GM23338 (cell line): ENCODE results near the gene EFR3B. TPM values are rescaled to one million over a fixed set of nuclear protein-coding genes. Genes with fewer than 3 reads are reported as not detected.

Experiments used
- ATAC-seq: fragments of 200-7000 bp; cut with Tn5 transposase; 3 replicates; pipeline ENCODE4 v1.9.1; 2020
- DNase-seq: peaks from one replicate; pipeline ENCODE4 v3.0.0-alpha.2; 2015; ENCODE audit warnings: low spot score
- H2AFZ ChIP-seq: fragments of 200-600 bp; sonication (generic); 2 replicates; pipeline ENCODE4 v1.8.0; 2016; ENCODE audit warnings: antibody characterized with exemption, mild to moderate bottlenecking, moderate library complexity
- H3F3A ChIP-seq: fragments of 200-600 bp; sonication (generic); replicated peaks from 2 replicates; pipeline ENCODE4 v1.8.0; 2017; ENCODE audit warnings: antibody characterized with exemption, mixed run types, low read depth
- H3K27ac ChIP-seq: fragments of 200-600 bp; sonication (generic); 2 replicates; pipeline ENCODE4 v1.6.1; 2016; ENCODE audit warnings: low read depth
- H3K27me3 ChIP-seq: fragments of 200-600 bp; sonication (generic); 2 replicates; pipeline ENCODE4 v1.8.0; 2016; ENCODE audit warnings: mild to moderate bottlenecking, mixed run types, moderate library complexity; ENCODE audit not compliant: insufficient read depth
- H3K36me3 ChIP-seq: fragments of 200-600 bp; sonication (generic); 2 replicates; pipeline ENCODE4 v1.8.0; 2016; ENCODE audit warnings: mild to moderate bottlenecking; ENCODE audit not compliant: insufficient read depth
- H3K4me1 ChIP-seq: fragments of 200-600 bp; sonication (generic); 2 replicates; pipeline ENCODE4 v1.8.0; 2016; ENCODE audit warnings: mild to moderate bottlenecking, moderate library complexity; ENCODE audit not compliant: insufficient read depth
- H3K4me2 ChIP-seq: fragments of 200-600 bp; sonication (generic); 2 replicates; pipeline ENCODE4 v1.7.1; 2017; ENCODE audit warnings: mixed run types
- H3K4me3 ChIP-seq: fragments of 200-600 bp; sonication (generic); 2 replicates; pipeline ENCODE4 v1.6.1; 2016; ENCODE audit warnings: mixed run types
- H3K79me2 ChIP-seq: fragments of 200-600 bp; sonication (generic); replicated peaks from 2 replicates; pipeline ENCODE4 v1.8.0; 2017; ENCODE audit warnings: mild to moderate bottlenecking; ENCODE audit not compliant: insufficient read depth
- H3K9me2 ChIP-seq: fragments of 200-600 bp; sonication (generic); 2 replicates; pipeline ENCODE4 v1.8.0; 2017; ENCODE audit not compliant: insufficient read depth
- H4K20me1 ChIP-seq: fragments of 200-600 bp; sonication (generic); replicated peaks from 2 replicates; pipeline ENCODE4 v1.8.0; 2017; ENCODE audit warnings: mild to moderate bottlenecking; ENCODE audit not compliant: insufficient read depth
- H3K27ac Mint-ChIP-seq: 2 replicates; pipeline ENCODE4 v1.8.0; 2020; ENCODE audit warnings: inconsistent platforms, mild to moderate bottlenecking, moderate library complexity, mixed read lengths
- H3K27me3 Mint-ChIP-seq: 3 replicates; pipeline ENCODE4 v1.8.0; 2022; ENCODE audit warnings: low read depth, mild to moderate bottlenecking, moderate library complexity, mixed read lengths, inconsistent platforms; ENCODE audit not compliant: insufficient read depth, poor library complexity
- H3K36me3 Mint-ChIP-seq: 3 replicates; pipeline ENCODE4 v1.8.0; 2021; ENCODE audit warnings: low read depth, mild to moderate bottlenecking, inconsistent platforms, moderate library complexity, mixed read lengths
- H3K4me1 Mint-ChIP-seq: 3 replicates; pipeline ENCODE4 v1.8.0; 2020; ENCODE audit warnings: mild to moderate bottlenecking, inconsistent platforms, mixed read lengths
- H3K4me3 Mint-ChIP-seq: 3 replicates; pipeline ENCODE4 v1.8.0; 2021; ENCODE audit warnings: moderate library complexity, mild to moderate bottlenecking, inconsistent platforms, mixed read lengths
- H3K9me3 Mint-ChIP-seq: 3 replicates; pipeline ENCODE4 v1.8.0; 2020; ENCODE audit warnings: moderate library complexity, mild to moderate bottlenecking, inconsistent platforms, mixed read lengths
- CREB1 ChIP-seq: fragments of 250-450 bp; sonication (Bioruptor Pico); IDR thresholded peaks from 2 replicates; pipeline ENCODE4 v1.5.0; 2020; ENCODE audit warnings: low read depth, mild to moderate bottlenecking, moderate library complexity
- EZH2 ChIP-seq: fragments of 200-600 bp; sonication (generic); IDR thresholded peaks from one replicate; pipeline ENCODE4 v1.8.0; 2017; ENCODE audit warnings: antibody characterized with exemption, mild to moderate bottlenecking, low read depth; ENCODE audit not compliant: unreplicated experiment
- EZH2phosphoT487 ChIP-seq: fragments of 200-600 bp; sonication (generic); IDR thresholded peaks from one replicate; pipeline ENCODE4 v1.8.1; 2018; ENCODE audit warnings: antibody characterized with exemption; ENCODE audit not compliant: unreplicated experiment
- JUNB ChIP-seq: IDR thresholded peaks from one replicate; pipeline ENCODE4 v1.6.1; 2016; ENCODE audit warnings: antibody characterized with exemption; ENCODE audit not compliant: unreplicated experiment
- NANOG ChIP-seq: IDR thresholded peaks from 2 replicates; pipeline ENCODE4 v1.6.1; 2016; ENCODE audit warnings: antibody characterized with exemption, borderline replicate concordance
- POLR2AphosphoS5 ChIP-seq: IDR thresholded peaks from 2 replicates; pipeline ENCODE4 v1.6.1; 2016; ENCODE audit warnings: antibody characterized with exemption, low read depth
- STAT1 ChIP-seq: IDR thresholded peaks from one replicate; pipeline ENCODE4 v1.6.1; 2016; ENCODE audit warnings: antibody characterized with exemption; ENCODE audit not compliant: unreplicated experiment
- ZNF114 ChIP-seq: fragments of 250-450 bp; sonication (Bioruptor Pico); IDR thresholded peaks from 2 replicates; pipeline ENCODE4 v1.5.0; 2020; ENCODE audit warnings: mild to moderate bottlenecking, moderate library complexity
- ZNF331 ChIP-seq: fragments of 250-450 bp; sonication (Bioruptor Pico); IDR thresholded peaks from 2 replicates; pipeline ENCODE4 v1.5.0; 2020; ENCODE audit warnings: low read depth, mild to moderate bottlenecking, moderate library complexity
- polyA plus RNA-seq: library from polyadenylated mRNA; unstranded; fragments of >200 nt; fragmentation: Nextera tagmentation; extraction: Ambion mirVana; gene quantifications from 2 replicates; pipeline ENCODE4 v1.2.1, GENCODE V29; 2016
- total RNA-seq: library from RNA; depleted of rRNA; stranded (reverse); fragments of >200 nt; shearing (Covaris generic); gene quantifications from 2 replicates; pipeline ENCODE4 v1.2.3, GENCODE V29; 2014
- TF ChIP-seq, protein P1 (sequence below): IDR thresholded peaks from 2 replicates; pipeline ENCODE4 v1.6.1; 2016; ENCODE audit warnings: antibody characterized with exemption
- TF ChIP-seq, protein P2 (sequence below), 2 experiments: fragments of 200-600 bp in 1 of 2; sonication (generic) in 1 of 2; conservative IDR thresholded peaks; 2 replicates each; pipeline versions ENCODE4 v1.5.1 to v1.6.1; 2016 to 2017; ENCODE audit warnings: antibody characterized with exemption in 2 of 2, low read depth in 2 of 2, mild to moderate bottlenecking in 2 of 2, moderate library complexity in 1 of 2
- TF ChIP-seq, protein P3 (sequence below): fragments of 250-450 bp; sonication (Bioruptor Pico); IDR thresholded peaks from 2 replicates; pipeline ENCODE4 v1.5.0; 2020; ENCODE audit warnings: mild to moderate bottlenecking, moderate library complexity
- TF ChIP-seq, protein P4 (sequence below): IDR thresholded peaks from one replicate; pipeline ENCODE4 v1.6.1; 2018; ENCODE audit warnings: antibody characterized with exemption; ENCODE audit not compliant: unreplicated experiment

EFR3B gene
- total and polyA plus RNA-seq, 2 experiments from 2014 or later = 3.3 to 10.7 TPM

DNA sequence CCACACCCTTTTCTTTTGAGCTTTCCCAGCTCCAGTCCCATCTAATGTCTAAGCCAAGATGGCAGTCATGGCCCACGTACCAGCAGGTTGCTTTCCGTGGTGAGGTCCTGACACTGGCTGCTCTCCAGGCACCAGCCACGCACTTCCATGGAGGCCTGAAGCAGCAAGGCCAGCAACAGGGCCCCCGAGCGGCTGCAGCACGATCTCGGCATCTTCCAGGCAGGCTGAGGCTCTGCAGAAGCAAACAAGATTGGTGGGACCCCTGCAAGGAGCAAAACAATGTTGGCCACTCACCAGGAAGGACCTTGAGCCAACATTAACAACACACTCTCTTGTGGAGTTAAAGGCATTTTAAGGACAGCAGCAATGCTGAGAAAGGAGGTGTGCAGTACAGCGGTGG lies 122.7 kb downstream of the EFR3B start:
- Histone ChIP-seq H4K20me1 (no peaks in the 10 kb centered on the region), H3K9me2 (no peaks in the 10 kb centered on the region), H3K79me2 (no peaks in the 10 kb centered on the region), H3F3A (0 out of 2 replicates have a peak, but pooled peaks cover 4% of the 10 kb centered on the region), H3K4me3 (no peak overlapping the region), H3K4me1 (peaks cover 16% of the 10 kb centered on the region), H3K27me3 (peaks cover 46% of the 10 kb centered on the region), H3K4me2 (no peak overlapping the region), H3K36me3 (no peaks in the 10 kb centered on the region), H3K27ac (no peak overlapping the region), H2AFZ (no peak overlapping the region)
- Mint-ChIP-seq H3K27me3 (peaks cover 39% of the 10 kb centered on the region), H3K4me3 (no peak overlapping the region), H3K27ac (no peak overlapping the region), H3K36me3 (no peaks in the 10 kb centered on the region; the same call in 2 of the 3 replicates), H3K4me1 (peaks cover 20% of the 10 kb centered on the region), H3K9me3 (no peaks in the 10 kb centered on the region)
- TF ChIP-seq POLR2AphosphoS5 (no peak), EZH2phosphoT487 (no peak), EZH2 (no peak), CREB1 (CRISPR knock-in tag) (no peak), STAT1 (no peak), ZNF114 (CRISPR knock-in tag) (no peak), JUNB (no peak), NANOG (no peak), ZNF331 (no peak)
- TF ChIP-seq, protein P1, sequence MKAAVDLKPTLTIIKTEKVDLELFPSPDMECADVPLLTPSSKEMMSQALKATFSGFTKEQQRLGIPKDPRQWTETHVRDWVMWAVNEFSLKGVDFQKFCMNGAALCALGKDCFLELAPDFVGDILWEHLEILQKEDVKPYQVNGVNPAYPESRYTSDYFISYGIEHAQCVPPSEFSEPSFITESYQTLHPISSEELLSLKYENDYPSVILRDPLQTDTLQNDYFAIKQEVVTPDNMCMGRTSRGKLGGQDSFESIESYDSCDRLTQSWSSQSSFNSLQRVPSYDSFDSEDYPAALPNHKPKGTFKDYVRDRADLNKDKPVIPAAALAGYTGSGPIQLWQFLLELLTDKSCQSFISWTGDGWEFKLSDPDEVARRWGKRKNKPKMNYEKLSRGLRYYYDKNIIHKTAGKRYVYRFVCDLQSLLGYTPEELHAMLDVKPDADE = no peak
- TF ChIP-seq, protein P2, sequence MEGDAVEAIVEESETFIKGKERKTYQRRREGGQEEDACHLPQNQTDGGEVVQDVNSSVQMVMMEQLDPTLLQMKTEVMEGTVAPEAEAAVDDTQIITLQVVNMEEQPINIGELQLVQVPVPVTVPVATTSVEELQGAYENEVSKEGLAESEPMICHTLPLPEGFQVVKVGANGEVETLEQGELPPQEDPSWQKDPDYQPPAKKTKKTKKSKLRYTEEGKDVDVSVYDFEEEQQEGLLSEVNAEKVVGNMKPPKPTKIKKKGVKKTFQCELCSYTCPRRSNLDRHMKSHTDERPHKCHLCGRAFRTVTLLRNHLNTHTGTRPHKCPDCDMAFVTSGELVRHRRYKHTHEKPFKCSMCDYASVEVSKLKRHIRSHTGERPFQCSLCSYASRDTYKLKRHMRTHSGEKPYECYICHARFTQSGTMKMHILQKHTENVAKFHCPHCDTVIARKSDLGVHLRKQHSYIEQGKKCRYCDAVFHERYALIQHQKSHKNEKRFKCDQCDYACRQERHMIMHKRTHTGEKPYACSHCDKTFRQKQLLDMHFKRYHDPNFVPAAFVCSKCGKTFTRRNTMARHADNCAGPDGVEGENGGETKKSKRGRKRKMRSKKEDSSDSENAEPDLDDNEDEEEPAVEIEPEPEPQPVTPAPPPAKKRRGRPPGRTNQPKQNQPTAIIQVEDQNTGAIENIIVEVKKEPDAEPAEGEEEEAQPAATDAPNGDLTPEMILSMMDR (conservative IDR thresholded peaks at IDR 0.05; ENCODE audit: low read depth in 2 of 2) = no peak
- TF ChIP-seq, protein P3, sequence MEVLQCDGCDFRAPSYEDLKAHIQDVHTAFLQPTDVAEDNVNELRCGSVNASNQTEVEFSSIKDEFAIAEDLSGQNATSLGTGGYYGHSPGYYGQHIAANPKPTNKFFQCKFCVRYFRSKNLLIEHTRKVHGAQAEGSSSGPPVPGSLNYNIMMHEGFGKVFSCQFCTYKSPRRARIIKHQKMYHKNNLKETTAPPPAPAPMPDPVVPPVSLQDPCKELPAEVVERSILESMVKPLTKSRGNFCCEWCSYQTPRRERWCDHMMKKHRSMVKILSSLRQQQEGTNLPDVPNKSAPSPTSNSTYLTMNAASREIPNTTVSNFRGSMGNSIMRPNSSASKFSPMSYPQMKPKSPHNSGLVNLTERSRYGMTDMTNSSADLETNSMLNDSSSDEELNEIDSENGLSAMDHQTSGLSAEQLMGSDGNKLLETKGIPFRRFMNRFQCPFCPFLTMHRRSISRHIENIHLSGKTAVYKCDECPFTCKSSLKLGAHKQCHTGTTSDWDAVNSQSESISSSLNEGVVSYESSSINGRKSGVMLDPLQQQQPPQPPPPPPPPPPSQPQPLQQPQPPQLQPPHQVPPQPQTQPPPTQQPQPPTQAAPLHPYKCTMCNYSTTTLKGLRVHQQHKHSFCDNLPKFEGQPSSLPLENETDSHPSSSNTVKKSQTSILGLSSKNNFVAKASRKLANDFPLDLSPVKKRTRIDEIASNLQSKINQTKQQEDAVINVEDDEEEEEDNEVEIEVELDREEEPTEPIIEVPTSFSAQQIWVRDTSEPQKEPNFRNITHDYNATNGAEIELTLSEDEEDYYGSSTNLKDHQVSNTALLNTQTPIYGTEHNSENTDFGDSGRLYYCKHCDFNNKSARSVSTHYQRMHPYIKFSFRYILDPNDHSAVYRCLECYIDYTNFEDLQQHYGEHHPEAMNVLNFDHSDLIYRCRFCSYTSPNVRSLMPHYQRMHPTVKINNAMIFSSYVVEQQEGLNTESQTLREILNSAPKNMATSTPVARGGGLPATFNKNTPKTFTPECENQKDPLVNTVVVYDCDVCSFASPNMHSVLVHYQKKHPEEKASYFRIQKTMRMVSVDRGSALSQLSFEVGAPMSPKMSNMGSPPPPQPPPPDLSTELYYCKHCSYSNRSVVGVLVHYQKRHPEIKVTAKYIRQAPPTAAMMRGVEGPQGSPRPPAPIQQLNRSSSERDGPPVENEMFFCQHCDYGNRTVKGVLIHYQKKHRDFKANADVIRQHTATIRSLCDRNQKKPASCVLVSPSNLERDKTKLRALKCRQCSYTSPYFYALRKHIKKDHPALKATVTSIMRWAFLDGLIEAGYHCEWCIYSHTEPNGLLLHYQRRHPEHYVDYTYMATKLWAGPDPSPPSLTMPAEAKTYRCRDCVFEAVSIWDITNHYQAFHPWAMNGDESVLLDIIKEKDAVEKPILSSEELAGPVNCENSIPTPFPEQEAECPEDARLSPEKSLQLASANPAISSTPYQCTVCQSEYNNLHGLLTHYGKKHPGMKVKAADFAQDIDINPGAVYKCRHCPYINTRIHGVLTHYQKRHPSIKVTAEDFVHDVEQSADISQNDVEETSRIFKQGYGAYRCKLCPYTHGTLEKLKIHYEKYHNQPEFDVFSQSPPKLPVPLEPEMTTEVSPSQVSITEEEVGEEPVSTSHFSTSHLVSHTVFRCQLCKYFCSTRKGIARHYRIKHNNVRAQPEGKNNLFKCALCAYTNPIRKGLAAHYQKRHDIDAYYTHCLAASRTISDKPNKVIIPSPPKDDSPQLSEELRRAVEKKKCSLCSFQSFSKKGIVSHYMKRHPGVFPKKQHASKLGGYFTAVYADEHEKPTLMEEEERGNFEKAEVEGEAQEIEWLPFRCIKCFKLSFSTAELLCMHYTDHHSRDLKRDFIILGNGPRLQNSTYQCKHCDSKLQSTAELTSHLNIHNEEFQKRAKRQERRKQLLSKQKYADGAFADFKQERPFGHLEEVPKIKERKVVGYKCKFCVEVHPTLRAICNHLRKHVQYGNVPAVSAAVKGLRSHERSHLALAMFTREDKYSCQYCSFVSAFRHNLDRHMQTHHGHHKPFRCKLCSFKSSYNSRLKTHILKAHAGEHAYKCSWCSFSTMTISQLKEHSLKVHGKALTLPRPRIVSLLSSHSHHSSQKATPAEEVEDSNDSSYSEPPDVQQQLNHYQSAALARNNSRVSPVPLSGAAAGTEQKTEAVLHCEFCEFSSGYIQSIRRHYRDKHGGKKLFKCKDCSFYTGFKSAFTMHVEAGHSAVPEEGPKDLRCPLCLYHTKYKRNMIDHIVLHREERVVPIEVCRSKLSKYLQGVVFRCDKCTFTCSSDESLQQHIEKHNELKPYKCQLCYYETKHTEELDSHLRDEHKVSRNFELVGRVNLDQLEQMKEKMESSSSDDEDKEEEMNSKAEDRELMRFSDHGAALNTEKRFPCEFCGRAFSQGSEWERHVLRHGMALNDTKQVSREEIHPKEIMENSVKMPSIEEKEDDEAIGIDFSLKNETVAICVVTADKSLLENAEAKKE (CRISPR knock-in tag) = no peak
- TF ChIP-seq, protein P4, sequence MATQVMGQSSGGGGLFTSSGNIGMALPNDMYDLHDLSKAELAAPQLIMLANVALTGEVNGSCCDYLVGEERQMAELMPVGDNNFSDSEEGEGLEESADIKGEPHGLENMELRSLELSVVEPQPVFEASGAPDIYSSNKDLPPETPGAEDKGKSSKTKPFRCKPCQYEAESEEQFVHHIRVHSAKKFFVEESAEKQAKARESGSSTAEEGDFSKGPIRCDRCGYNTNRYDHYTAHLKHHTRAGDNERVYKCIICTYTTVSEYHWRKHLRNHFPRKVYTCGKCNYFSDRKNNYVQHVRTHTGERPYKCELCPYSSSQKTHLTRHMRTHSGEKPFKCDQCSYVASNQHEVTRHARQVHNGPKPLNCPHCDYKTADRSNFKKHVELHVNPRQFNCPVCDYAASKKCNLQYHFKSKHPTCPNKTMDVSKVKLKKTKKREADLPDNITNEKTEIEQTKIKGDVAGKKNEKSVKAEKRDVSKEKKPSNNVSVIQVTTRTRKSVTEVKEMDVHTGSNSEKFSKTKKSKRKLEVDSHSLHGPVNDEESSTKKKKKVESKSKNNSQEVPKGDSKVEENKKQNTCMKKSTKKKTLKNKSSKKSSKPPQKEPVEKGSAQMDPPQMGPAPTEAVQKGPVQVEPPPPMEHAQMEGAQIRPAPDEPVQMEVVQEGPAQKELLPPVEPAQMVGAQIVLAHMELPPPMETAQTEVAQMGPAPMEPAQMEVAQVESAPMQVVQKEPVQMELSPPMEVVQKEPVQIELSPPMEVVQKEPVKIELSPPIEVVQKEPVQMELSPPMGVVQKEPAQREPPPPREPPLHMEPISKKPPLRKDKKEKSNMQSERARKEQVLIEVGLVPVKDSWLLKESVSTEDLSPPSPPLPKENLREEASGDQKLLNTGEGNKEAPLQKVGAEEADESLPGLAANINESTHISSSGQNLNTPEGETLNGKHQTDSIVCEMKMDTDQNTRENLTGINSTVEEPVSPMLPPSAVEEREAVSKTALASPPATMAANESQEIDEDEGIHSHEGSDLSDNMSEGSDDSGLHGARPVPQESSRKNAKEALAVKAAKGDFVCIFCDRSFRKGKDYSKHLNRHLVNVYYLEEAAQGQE = no peak
- ATAC-seq = no peak
- no peak for DNase-seq
